ENCODE data around the gene RTN4R.

DNA sequence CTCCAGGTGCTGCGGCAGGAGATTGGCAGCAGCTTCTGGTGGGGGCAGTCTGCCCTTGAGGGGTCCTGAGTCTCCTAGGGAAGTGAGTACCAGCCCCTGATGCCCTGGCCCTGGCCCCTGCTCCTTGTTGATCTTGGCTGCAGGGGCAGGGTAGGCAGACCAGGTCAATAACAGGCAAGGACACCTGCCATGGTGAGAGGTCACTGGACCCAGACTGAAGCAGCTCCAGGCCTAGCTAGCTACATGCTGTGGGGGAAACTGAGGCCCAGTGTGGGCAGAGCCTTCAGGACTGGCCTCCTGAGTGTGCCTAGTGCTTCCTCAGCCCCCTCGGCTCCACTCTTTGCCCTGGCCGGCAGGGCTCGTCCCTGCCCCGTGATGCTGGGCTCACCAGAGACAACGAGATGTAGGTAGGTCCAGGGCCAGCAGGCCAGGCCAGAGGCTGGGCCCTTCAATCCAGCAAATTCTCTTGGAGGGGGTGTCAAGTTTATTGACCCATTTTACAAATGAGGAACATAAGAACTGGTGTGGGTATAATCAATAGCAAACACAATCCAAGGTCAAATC lies 20.4 kb downstream of the RTN4R start:
- TF ChIP-seq EZH2 (IDR thresholded peaks at IDR 0.05; ENCODE audit: low read length, missing control alignments) (no peak), CTCF (conservative IDR thresholded peaks at IDR 0.05 in 1 of 2, IDR thresholded peaks at IDR 0.05 in 1 of 2; ENCODE audit: low read depth in 1 of 2, low read length in 2 of 2) (no peak)

All from fibroblast of lung (primary cell).